K562 (cell line): ENCODE measurements around the gene BMP6. TPM values are rescaled to one million over a fixed set of nuclear protein-coding genes. Genes with fewer than 3 reads are reported as not detected.
A peak's percentile ranks its signal among the peaks of the same experiment; 100 is the strongest.

Experiments
- ARID1B ChIP-seq: fragments of 450-650 bp; IDR thresholded peaks from 2 replicates; pipeline ENCODE4 v1.6.1; 2016; ENCODE audit warnings: antibody characterized with exemption, mild to moderate bottlenecking, inconsistent platforms
- BDP1 ChIP-seq: IDR thresholded peaks from 3 replicates; pipeline ENCODE4 v1.6.1; 2011; ENCODE audit not compliant: insufficient read length, insufficient read depth
- CBX5 ChIP-seq: IDR thresholded peaks from 2 replicates; pipeline ENCODE4 v1.6.1; 2014; ENCODE audit warnings: low read depth, borderline replicate concordance
- CHCHD3 ChIP-seq: fragments of 250-450 bp; sonication (Bioruptor Pico); IDR thresholded peaks from 2 replicates; pipeline ENCODE4 v2.1.2; 2022; ENCODE audit warnings: mild to moderate bottlenecking
- ETS2 ChIP-seq: IDR thresholded peaks from 2 replicates; pipeline ENCODE4 v1.6.1; 2016; ENCODE audit warnings: borderline replicate concordance, missing genetic modification characterization, mild to moderate bottlenecking, moderate library complexity, missing compliant biosample characterization; ENCODE audit not compliant: poor library complexity, severe bottlenecking
- HIVEP1 ChIP-seq: fragments of 250-450 bp; sonication (Bioruptor Pico); IDR thresholded peaks from 2 replicates; pipeline ENCODE4 v1.4.0; 2020; ENCODE audit warnings: mild to moderate bottlenecking
- JUND ChIP-seq, 2 experiments: IDR thresholded peaks; 2 replicates in 1 of 2; 3 replicates in 1 of 2; pipeline ENCODE4 v1.6.1; 2011; ENCODE audit warnings: borderline replicate concordance in 2 of 2, low read depth in 2 of 2, low read length in 2 of 2, improper control_type of control experiment in 1 of 2, missing biosample characterization in 1 of 2, missing genetic modification characterization in 1 of 2, missing genetic modification reagents in 1 of 2
- KDM2B ChIP-seq: fragments of 250-450 bp; sonication (Bioruptor Pico); IDR thresholded peaks from 2 replicates; pipeline ENCODE4 v1.8.0; 2021; ENCODE audit warnings: mild to moderate bottlenecking, moderate library complexity
- KLF1 ChIP-seq: fragments of 450-650 bp; IDR thresholded peaks from 2 replicates; pipeline ENCODE4 v1.6.1; 2016; ENCODE audit warnings: missing genetic modification characterization, missing compliant biosample characterization
- MED1 ChIP-seq: sonication (generic); formaldehyde crosslinking; IDR thresholded peaks from 2 replicates; pipeline ENCODE4 v1.8.1; 2023; ENCODE audit warnings: missing genetic modification reagents, borderline replicate concordance
- MYC ChIP-seq, 2 experiments: fragments of 250-450 bp in 1 of 2; sonication (Bioruptor Pico) in 1 of 2; IDR thresholded peaks; 2 replicates each; pipeline versions ENCODE4 v1.5.1 to v1.6.1; 2012 to 2021; ENCODE audit warnings: low read depth in 2 of 2, borderline replicate concordance in 1 of 2, improper control_type of control experiment in 1 of 2, low read length in 1 of 2, mild to moderate bottlenecking in 1 of 2, moderate library complexity in 1 of 2
- MYNN ChIP-seq, 2 experiments: sonication (generic); formaldehyde crosslinking in 1 of 2; IDR thresholded peaks; 2 replicates each; pipeline versions ENCODE4 v1.5.0 to v1.6.1; 2016 to 2020; ENCODE audit warnings: antibody characterized with exemption in 1 of 2, missing genetic modification reagents in 1 of 2
- NR2F6 ChIP-seq: fragments of 450-650 bp; formaldehyde crosslinking; IDR thresholded peaks from 2 replicates; pipeline ENCODE4 v1.4.0; 2020; ENCODE audit warnings: mild to moderate bottlenecking
- NRF1 ChIP-seq, 2 experiments: fragments of 450-650 bp; IDR thresholded peaks in 1 of 2; conservative IDR thresholded peaks in 1 of 2; 2 replicates each; pipeline ENCODE4 v1.6.1; 2014; ENCODE audit warnings: mild to moderate bottlenecking in 2 of 2
- PYGO2 ChIP-seq: fragments of 450-650 bp; IDR thresholded peaks from 2 replicates; pipeline ENCODE4 v1.6.1; 2016; ENCODE audit warnings: mild to moderate bottlenecking, missing genetic modification characterization, moderate library complexity, missing compliant biosample characterization
- TBL1XR1 ChIP-seq, 2 experiments: IDR thresholded peaks; 2 replicates each; pipeline ENCODE4 v1.6.1; 2012; ENCODE audit warnings: improper control_type of control experiment in 2 of 2, low read length in 2 of 2, mild to moderate bottlenecking in 1 of 2
- WHSC1 ChIP-seq: IDR thresholded peaks from one replicate; pipeline ENCODE4 v1.6.1; 2012; ENCODE audit warnings: low read length, control low read depth, inconsistent platforms
- ZBTB8A ChIP-seq: fragments of 450-650 bp; IDR thresholded peaks from 2 replicates; pipeline ENCODE4 v1.6.1; 2018; ENCODE audit warnings: mild to moderate bottlenecking, moderate library complexity; ENCODE audit not compliant: partially characterized antibody
- ZNF253 ChIP-seq: fragments of 250-450 bp; sonication (Bioruptor Pico); conservative IDR thresholded peaks from 2 replicates; pipeline ENCODE4 v1.6.1; 2021; ENCODE audit warnings: mild to moderate bottlenecking
- ZNF780A ChIP-seq: fragments of 250-450 bp; sonication (Bioruptor Pico); IDR thresholded peaks from 2 replicates; pipeline ENCODE4 v1.5.0; 2021; ENCODE audit warnings: mild to moderate bottlenecking
- polyA plus RNA-seq, 8 experiments: library from polyadenylated mRNA; depleted of rRNA in 4 of 8; stranded (reverse) in 5 of 8; unstranded in 3 of 8; fragments of >200 nt; fragmentation: Nextera tagmentation in 2 of 8; fragmentation: Illumina TruSeq in 1 of 8; extraction: Ambion mirVana in 2 of 8; extraction: Trizol in 1 of 8; gene quantifications; 2 replicates each; pipeline versions ENCODE4 v1.2.1 to v1.2.3, GENCODE V29; 2011 to 2014; ENCODE audit warnings: inconsistent platforms in 1 of 8, missing spikeins in 1 of 8
- total RNA-seq, 7 experiments: library from RNA; depleted of rRNA in 6 of 7; stranded (reverse); fragments of >200 nt in 6 of 7; fragmentation: Illumina TruSeq in 2 of 7; extraction: Trizol in 2 of 7; gene quantifications; 2 replicates each; pipeline versions ENCODE4 v1.2.1 to v1.2.3, GENCODE V29; 2011 to 2021; ENCODE audit warnings: low replicate concordance in 1 of 7
- TF ChIP-seq, protein P1 (sequence below): fragments of 200-800 bp; sonication (Bioruptor generic); IDR thresholded peaks from 2 replicates; pipeline ENCODE4 v1.6.1; 2017; ENCODE audit warnings: missing genetic modification characterization, missing compliant biosample characterization
- TF ChIP-seq, protein P2 (sequence below): fragments of 450-650 bp; IDR thresholded peaks from 2 replicates; pipeline ENCODE4 v1.7.0; 2016; ENCODE audit warnings: borderline replicate concordance
- TF ChIP-seq, protein P3 (sequence below): fragments of 450-650 bp; formaldehyde crosslinking; IDR thresholded peaks from 2 replicates; pipeline ENCODE4 v1.4.0; 2020; ENCODE audit warnings: mild to moderate bottlenecking, mixed read lengths

BMP6 gene
- total and polyA plus RNA-seq, 9 of the 15 experiments (the other 6 are each of a cell fraction or from before 2014, with no cell fraction given), result 0.01 to 0.13 (median 0.06) TPM; not detected in 3

DNA sequence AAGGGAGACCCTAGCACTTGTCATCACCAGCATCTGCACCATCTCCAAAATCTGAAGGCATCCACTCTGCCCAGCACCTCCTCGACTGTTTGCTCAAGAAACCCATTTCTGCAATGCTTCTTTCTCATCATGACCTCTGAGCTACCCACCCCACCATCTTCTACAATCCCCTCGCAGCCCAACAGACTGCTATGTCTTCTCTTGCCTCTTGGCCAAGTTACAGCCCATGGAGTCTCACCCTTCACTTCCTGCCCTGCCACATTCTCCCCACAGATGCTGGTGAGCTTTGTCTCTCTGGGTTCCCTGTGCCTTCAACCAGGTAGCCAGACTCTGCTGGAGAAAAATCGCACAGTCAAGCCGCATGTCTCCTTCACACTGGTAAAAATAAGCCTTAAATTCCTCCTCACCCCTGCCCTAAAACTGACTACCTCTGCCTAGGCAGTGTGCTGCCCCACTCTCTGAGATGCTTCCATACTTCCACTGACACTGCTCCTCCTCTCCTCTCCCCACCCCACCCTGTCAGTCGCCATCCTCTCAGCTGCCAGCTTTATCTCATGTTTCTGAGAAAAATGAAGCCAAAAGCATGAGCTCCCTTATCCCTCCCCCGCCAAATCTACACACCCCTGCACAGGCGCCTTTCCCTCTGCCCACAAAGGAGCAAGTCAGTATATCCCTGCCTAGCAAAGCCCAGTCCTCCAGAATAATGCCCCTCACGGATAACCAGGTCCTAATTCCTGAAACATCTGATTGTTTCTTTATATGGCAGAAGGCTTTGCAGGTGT is 187.0 kb downstream of the BMP6 start (continued):
- TF ChIP-seq HIVEP1 (CRISPR knock-in tag) (no peak), CHCHD3 (CRISPR knock-in tag) (no peak), ARID1B (peak; percentile 84), ZNF253 (no peak), NRF1 (conservative IDR thresholded peaks at IDR 0.05 in 1 of 2, IDR thresholded peaks at IDR 0.05 in 1 of 2) (peak; percentile 63 to 70), TBL1XR1 (IDR thresholded peaks at IDR 0.05; ENCODE audit: low read length in 2 of 2) (no peak; a peak in 1 of 4 replicates), PYGO2 (no peak), CBX5 (no peak), ZNF780A (CRISPR knock-in tag) (no peak), WHSC1 (no peak), MYNN (IDR thresholded peaks at IDR 0.05) (0 out of 2 replicates have a peak, but pooled peaks have one; percentile 19), MYNN (CRISPR knock-in tag; IDR thresholded peaks at IDR 0.05) (no peak), ZBTB8A (no peak), JUND (IDR thresholded peaks at IDR 0.05; ENCODE audit: borderline replicate concordance, low read depth, low read length) (peak; percentile 65), JUND (tag; IDR thresholded peaks at IDR 0.05; ENCODE audit: borderline replicate concordance, low read depth, low read length) (peak; percentile 52; the same call in 1 of the 3 replicates), MYC (IDR thresholded peaks at IDR 0.05; ENCODE audit: low read depth, low read length) (0 out of 2 replicates have a peak, but pooled peaks have one; percentile 25), MYC (CRISPR knock-in tag; IDR thresholded peaks at IDR 0.05; ENCODE audit: borderline replicate concordance, low read depth) (no peak), BDP1 (no peak), ETS2 (tag) (no peak), KLF1 (tag) (no peak), NR2F6 (CRISPR knock-in tag) (no peak), MED1 (no peak), KDM2B (CRISPR knock-in tag) (no peak)
- TF ChIP-seq, protein P1, sequence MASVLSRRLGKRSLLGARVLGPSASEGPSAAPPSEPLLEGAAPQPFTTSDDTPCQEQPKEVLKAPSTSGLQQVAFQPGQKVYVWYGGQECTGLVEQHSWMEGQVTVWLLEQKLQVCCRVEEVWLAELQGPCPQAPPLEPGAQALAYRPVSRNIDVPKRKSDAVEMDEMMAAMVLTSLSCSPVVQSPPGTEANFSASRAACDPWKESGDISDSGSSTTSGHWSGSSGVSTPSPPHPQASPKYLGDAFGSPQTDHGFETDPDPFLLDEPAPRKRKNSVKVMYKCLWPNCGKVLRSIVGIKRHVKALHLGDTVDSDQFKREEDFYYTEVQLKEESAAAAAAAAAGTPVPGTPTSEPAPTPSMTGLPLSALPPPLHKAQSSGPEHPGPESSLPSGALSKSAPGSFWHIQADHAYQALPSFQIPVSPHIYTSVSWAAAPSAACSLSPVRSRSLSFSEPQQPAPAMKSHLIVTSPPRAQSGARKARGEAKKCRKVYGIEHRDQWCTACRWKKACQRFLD (CRISPR knock-in tag), result no peak
- TF ChIP-seq, protein P2, sequence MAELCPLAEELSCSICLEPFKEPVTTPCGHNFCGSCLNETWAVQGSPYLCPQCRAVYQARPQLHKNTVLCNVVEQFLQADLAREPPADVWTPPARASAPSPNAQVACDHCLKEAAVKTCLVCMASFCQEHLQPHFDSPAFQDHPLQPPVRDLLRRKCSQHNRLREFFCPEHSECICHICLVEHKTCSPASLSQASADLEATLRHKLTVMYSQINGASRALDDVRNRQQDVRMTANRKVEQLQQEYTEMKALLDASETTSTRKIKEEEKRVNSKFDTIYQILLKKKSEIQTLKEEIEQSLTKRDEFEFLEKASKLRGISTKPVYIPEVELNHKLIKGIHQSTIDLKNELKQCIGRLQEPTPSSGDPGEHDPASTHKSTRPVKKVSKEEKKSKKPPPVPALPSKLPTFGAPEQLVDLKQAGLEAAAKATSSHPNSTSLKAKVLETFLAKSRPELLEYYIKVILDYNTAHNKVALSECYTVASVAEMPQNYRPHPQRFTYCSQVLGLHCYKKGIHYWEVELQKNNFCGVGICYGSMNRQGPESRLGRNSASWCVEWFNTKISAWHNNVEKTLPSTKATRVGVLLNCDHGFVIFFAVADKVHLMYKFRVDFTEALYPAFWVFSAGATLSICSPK, result no peak
- TF ChIP-seq, protein P3, sequence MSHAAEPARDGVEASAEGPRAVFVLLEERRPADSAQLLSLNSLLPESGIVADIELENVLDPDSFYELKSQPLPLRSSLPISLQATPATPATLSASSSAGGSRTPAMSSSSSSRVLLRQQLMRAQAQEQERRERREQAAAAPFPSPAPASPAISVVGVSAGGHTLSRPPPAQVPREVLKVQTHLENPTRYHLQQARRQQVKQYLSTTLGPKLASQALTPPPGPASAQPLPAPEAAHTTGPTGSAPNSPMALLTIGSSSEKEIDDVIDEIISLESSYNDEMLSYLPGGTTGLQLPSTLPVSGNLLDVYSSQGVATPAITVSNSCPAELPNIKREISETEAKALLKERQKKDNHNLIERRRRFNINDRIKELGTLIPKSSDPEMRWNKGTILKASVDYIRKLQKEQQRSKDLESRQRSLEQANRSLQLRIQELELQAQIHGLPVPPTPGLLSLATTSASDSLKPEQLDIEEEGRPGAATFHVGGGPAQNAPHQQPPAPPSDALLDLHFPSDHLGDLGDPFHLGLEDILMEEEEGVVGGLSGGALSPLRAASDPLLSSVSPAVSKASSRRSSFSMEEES (CRISPR knock-in tag), result no peak
